ENCODE results near the gene ID2. TPM values are rescaled to one million over a fixed set of nuclear protein-coding genes. Genes with fewer than 3 reads are reported as not detected.

The ID2 gene
- total RNA-seq, 1 experiment from 2014 or later, result 48.6 TPM

- no peak overlapping the region for H4K8ac ChIP-seq (replicated peaks; ENCODE audit: insufficient read length, low read depth, low read length)
- no peak overlapping the region for H3K9ac ChIP-seq (ENCODE audit: extremely low read depth, insufficient read length, low read length)
- H3K4ac ChIP-seq (ENCODE audit: low read depth, low read length), result no peak overlapping the region
- Mint-ChIP-seq H3K36me3 (ENCODE audit: insufficient read depth in 1 of 3, low read depth in 3 of 3) (no peaks in the 10 kb centered on the region), H3K27me3 (ENCODE audit: low read depth) (peaks cover 2% of the 10 kb centered on the region; the same call in 1 of the 2 replicates), H3K9me3 (no peaks in the 10 kb centered on the region; a peak in 2 of 5 replicates), H3K4me3 (no peak overlapping the region), H3K4me1 (peaks cover 6 to 12% of the 10 kb centered on the region in 2 experiments), H3K27ac (no peak overlapping the region)
- no peak overlapping the region for H4K91ac ChIP-seq (ENCODE audit: insufficient read length, low read depth, low read length)
- H3T11ph ChIP-seq (ENCODE audit: low read length), result no peak overlapping the region
- H3K14ac ChIP-seq (ENCODE audit: insufficient read depth, low read length), result no peak overlapping the region
- H2BK15ac ChIP-seq (ENCODE audit: low read depth, low read length), result no peak overlapping the region
- no peaks in the 10 kb centered on the region for H3K23me2 ChIP-seq (ENCODE audit: insufficient read length, low read depth, low read length, poor library complexity, severe bottlenecking)
- H2BK20ac ChIP-seq (ENCODE audit: low read depth, low read length, poor library complexity, severe bottlenecking), result no peak overlapping the region
- no peak overlapping the region for H2BK12ac ChIP-seq (ENCODE audit: insufficient read length, low read depth, low read length)
- no peak overlapping the region for H3K4me2 ChIP-seq (ENCODE audit: insufficient read depth, insufficient read length, low read length)
- no peaks in the 10 kb centered on the region for H4K20me1 ChIP-seq (ENCODE audit: control insufficient read depth, insufficient read depth, insufficient read length)
- H3K79me1 ChIP-seq (ENCODE audit: insufficient read depth, low read depth, low read length, poor library complexity, severe bottlenecking), result no peaks in the 10 kb centered on the region
- no peak overlapping the region for H2AFZ ChIP-seq (ENCODE audit: low read length)
- no CpG with 5 or more reads among the region's 5 CpGs for WGBS (ENCODE audit: extremely low coverage, insufficient read length, low lambda C conversion rate)
- TF ChIP-seq, protein P1, sequence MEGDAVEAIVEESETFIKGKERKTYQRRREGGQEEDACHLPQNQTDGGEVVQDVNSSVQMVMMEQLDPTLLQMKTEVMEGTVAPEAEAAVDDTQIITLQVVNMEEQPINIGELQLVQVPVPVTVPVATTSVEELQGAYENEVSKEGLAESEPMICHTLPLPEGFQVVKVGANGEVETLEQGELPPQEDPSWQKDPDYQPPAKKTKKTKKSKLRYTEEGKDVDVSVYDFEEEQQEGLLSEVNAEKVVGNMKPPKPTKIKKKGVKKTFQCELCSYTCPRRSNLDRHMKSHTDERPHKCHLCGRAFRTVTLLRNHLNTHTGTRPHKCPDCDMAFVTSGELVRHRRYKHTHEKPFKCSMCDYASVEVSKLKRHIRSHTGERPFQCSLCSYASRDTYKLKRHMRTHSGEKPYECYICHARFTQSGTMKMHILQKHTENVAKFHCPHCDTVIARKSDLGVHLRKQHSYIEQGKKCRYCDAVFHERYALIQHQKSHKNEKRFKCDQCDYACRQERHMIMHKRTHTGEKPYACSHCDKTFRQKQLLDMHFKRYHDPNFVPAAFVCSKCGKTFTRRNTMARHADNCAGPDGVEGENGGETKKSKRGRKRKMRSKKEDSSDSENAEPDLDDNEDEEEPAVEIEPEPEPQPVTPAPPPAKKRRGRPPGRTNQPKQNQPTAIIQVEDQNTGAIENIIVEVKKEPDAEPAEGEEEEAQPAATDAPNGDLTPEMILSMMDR (conservative IDR thresholded peaks at IDR 0.05), result no peak
- H2BK5ac ChIP-seq (ENCODE audit: insufficient read length, low read length), result no peak overlapping the region
- H3K9me3 ChIP-seq (ENCODE audit: control insufficient read depth, low read depth, low read length), result no peaks in the 10 kb centered on the region
- no peak for DNase-seq
- no peak overlapping the region for H3K18ac ChIP-seq (ENCODE audit: insufficient read length, low read depth, low read length)
- H3K23ac ChIP-seq (ENCODE audit: insufficient read length, low read depth, low read length), result no peak overlapping the region
- no peak overlapping the region for H2AK5ac ChIP-seq (ENCODE audit: insufficient read length, low read length)
- H2BK120ac ChIP-seq (ENCODE audit: low read depth, low read length, poor library complexity, severe bottlenecking), result no peak overlapping the region
- no peaks in the 10 kb centered on the region for H3K79me2 ChIP-seq (ENCODE audit: insufficient read depth, low read length)
- H3K56ac ChIP-seq (ENCODE audit: insufficient read length, low read depth, low read length), result no peak overlapping the region
- H4K5ac ChIP-seq (ENCODE audit: insufficient read length, low read depth, low read length), result no peak overlapping the region
- H3K27me3 ChIP-seq (ENCODE audit: insufficient read depth, low read length), result no peaks in the 10 kb centered on the region
- H3K4me1 ChIP-seq (ENCODE audit: insufficient read depth, low read length), result no peaks in the 10 kb centered on the region
- no peak overlapping the region for H3K27ac ChIP-seq (ENCODE audit: insufficient read length, low read depth, low read length)
Observed at GRCh38 chr2:8666581-8666980, 15.3 kb upstream of the ID2 start.
